SJSA1 (cell line): ENCODE measurements around the gene ARHGAP42. TPM values are rescaled to one million over a fixed set of nuclear protein-coding genes. Genes with fewer than 3 reads are reported as not detected.

Source experiments
- DNase-seq, 2 experiments: peaks; one replicate each; pipeline ENCODE4 v3.0.0-alpha.2; 2015 to 2020; ENCODE audit warnings: low spot score in 2 of 2, low read depth in 1 of 2
- H3K27ac ChIP-seq: fragments of 250-450 bp; sonication (Bioruptor Pico); 2 replicates; pipeline ENCODE4 v1.5.1; 2020; ENCODE audit warnings: mild to moderate bottlenecking, moderate library complexity
- H3K27me3 ChIP-seq: fragments of 250-450 bp; sonication (Bioruptor Pico); replicated peaks from 2 replicates; pipeline ENCODE4 v1.5.1; 2020; ENCODE audit warnings: mild to moderate bottlenecking, moderate library complexity
- H3K36me3 ChIP-seq: fragments of 250-450 bp; sonication (Bioruptor Pico); 2 replicates; pipeline ENCODE4 v1.5.1; 2020; ENCODE audit warnings: mild to moderate bottlenecking
- H3K4me1 ChIP-seq: fragments of 250-450 bp; sonication (Bioruptor Pico); replicated peaks from 2 replicates; pipeline ENCODE4 v1.6.1; 2021; ENCODE audit warnings: mild to moderate bottlenecking
- H3K4me3 ChIP-seq: fragments of 250-450 bp; sonication (Bioruptor Pico); 2 replicates; pipeline ENCODE4 v1.5.1; 2020; ENCODE audit warnings: mild to moderate bottlenecking
- H3K9me3 ChIP-seq: fragments of 250-450 bp; sonication (Bioruptor Pico); replicated peaks from 2 replicates; pipeline ENCODE4 v1.5.1; 2020; ENCODE audit warnings: mild to moderate bottlenecking
- total RNA-seq: library from RNA; depleted of rRNA; stranded (reverse); fragments of >200 nt; shearing (Covaris generic); gene quantifications from 2 replicates; pipeline ENCODE4 v1.2.3, GENCODE V29; 2014

The ARHGAP42 gene
- total RNA-seq, 1 experiment from 2014 or later, result 17.2 TPM

- Histone ChIP-seq H3K36me3 (no peaks in the 10 kb centered on the region), H3K27ac (no peak overlapping the region), H3K4me3 (no peak overlapping the region), H3K9me3 (no peaks in the 10 kb centered on the region), H3K27me3 (no peaks in the 10 kb centered on the region), H3K4me1 (no peaks in the 10 kb centered on the region)
- no peak for DNase-seq
Observed at GRCh38 chr11:100769165-100769564, 82.1 kb downstream of the ARHGAP42 start.

- Histone ChIP-seq H3K4me3 (no peak overlapping the region), H3K27ac (no peak overlapping the region), H3K27me3 (no peaks in the 10 kb centered on the region), H3K4me1 (no peaks in the 10 kb centered on the region), H3K9me3 (no peaks in the 10 kb centered on the region), H3K36me3 (no peaks in the 10 kb centered on the region)
- DNase-seq, result no peak
Observed at GRCh38 chr11:100769617-100770016, 82.5 kb downstream of the ARHGAP42 start.

- no peak overlapping the region for H3K4me3 ChIP-seq
- no peaks in the 10 kb centered on the region for H3K36me3 ChIP-seq
- no peak for DNase-seq
- H3K4me1 ChIP-seq, result no peaks in the 10 kb centered on the region
- no peaks in the 10 kb centered on the region for H3K9me3 ChIP-seq
- no peaks in the 10 kb centered on the region for H3K27me3 ChIP-seq
- no peak overlapping the region for H3K27ac ChIP-seq
Observed at GRCh38 chr11:100774132-100774531, 87.0 kb downstream of the ARHGAP42 start.

- no peak for DNase-seq
- no peaks in the 10 kb centered on the region for H3K27me3 ChIP-seq
- no peak overlapping the region for H3K4me3 ChIP-seq
- H3K27ac ChIP-seq, result no peak overlapping the region
- H3K36me3 ChIP-seq, result no peaks in the 10 kb centered on the region
- no peaks in the 10 kb centered on the region for H3K9me3 ChIP-seq
- no peaks in the 10 kb centered on the region for H3K4me1 ChIP-seq
Observed at GRCh38 chr11:100774859-100775258, 87.8 kb downstream of the ARHGAP42 start.

GRCh38 chr11:100776212-100776896 is 89.3 kb downstream of the ARHGAP42 start:
- H3K36me3 ChIP-seq, result no peaks in the 10 kb centered on the region
- DNase-seq, result no peak
- H3K9me3 ChIP-seq, result no peaks in the 10 kb centered on the region
- H3K27ac ChIP-seq, result no peak overlapping the region
- no peak overlapping the region for H3K4me3 ChIP-seq
- H3K4me1 ChIP-seq, result no peaks in the 10 kb centered on the region
- no peaks in the 10 kb centered on the region for H3K27me3 ChIP-seq

GRCh38 chr11:100777103-100777502 is 90.0 kb downstream of the ARHGAP42 start:
- DNase-seq, result no peak
- no peaks in the 10 kb centered on the region for H3K27me3 ChIP-seq
- no peaks in the 10 kb centered on the region for H3K36me3 ChIP-seq
- H3K9me3 ChIP-seq, result no peaks in the 10 kb centered on the region
- no peak overlapping the region for H3K4me3 ChIP-seq
- no peaks in the 10 kb centered on the region for H3K4me1 ChIP-seq
- no peak overlapping the region for H3K27ac ChIP-seq

- H3K4me3 ChIP-seq, result no peak overlapping the region
- no peaks in the 10 kb centered on the region for H3K9me3 ChIP-seq
- H3K27ac ChIP-seq, result no peak overlapping the region
- H3K36me3 ChIP-seq, result no peaks in the 10 kb centered on the region
- DNase-seq, result no peak
- no peaks in the 10 kb centered on the region for H3K4me1 ChIP-seq
- H3K27me3 ChIP-seq, result no peaks in the 10 kb centered on the region
Observed at GRCh38 chr11:100777736-100778135, 90.6 kb downstream of the ARHGAP42 start.

GRCh38 chr11:100778166-100778785 is 91.2 kb downstream of the ARHGAP42 start:
- Histone ChIP-seq H3K27me3 (no peaks in the 10 kb centered on the region), H3K27ac (no peak overlapping the region)
- DNase-seq, result no peak

GRCh38 chr11:100780470-100780869 is 93.4 kb downstream of the ARHGAP42 start:
- Histone ChIP-seq H3K4me1 (no peaks in the 10 kb centered on the region), H3K9me3 (no peaks in the 10 kb centered on the region), H3K4me3 (no peak overlapping the region), H3K27me3 (no peaks in the 10 kb centered on the region), H3K27ac (no peak overlapping the region), H3K36me3 (no peaks in the 10 kb centered on the region)
- DNase-seq, result no peak

More at GRCh38 chr11:100778166-100778785, 91.2 kb downstream of the ARHGAP42 start:
- Histone ChIP-seq H3K36me3 (no peaks in the 10 kb centered on the region), H3K4me1 (no peaks in the 10 kb centered on the region), H3K4me3 (no peak overlapping the region), H3K9me3 (no peaks in the 10 kb centered on the region)

- no peaks in the 10 kb centered on the region for H3K27me3 ChIP-seq
- H3K27ac ChIP-seq, result no peak overlapping the region
- H3K4me1 ChIP-seq, result no peaks in the 10 kb centered on the region
- no peak for DNase-seq
- H3K9me3 ChIP-seq, result no peaks in the 10 kb centered on the region
- H3K36me3 ChIP-seq, result no peaks in the 10 kb centered on the region
- H3K4me3 ChIP-seq, result no peak overlapping the region
Observed at GRCh38 chr11:100785148-100785983, 98.3 kb downstream of the ARHGAP42 start.

- Histone ChIP-seq H3K4me1 (no peaks in the 10 kb centered on the region), H3K27me3 (no peaks in the 10 kb centered on the region), H3K36me3 (no peaks in the 10 kb centered on the region), H3K9me3 (no peaks in the 10 kb centered on the region), H3K27ac (no peak overlapping the region), H3K4me3 (no peak overlapping the region)
- DNase-seq, result no peak
Observed at GRCh38 chr11:100788561-100789295, 101.6 kb downstream of the ARHGAP42 start.

GRCh38 chr11:100789500-100789899 is 102.4 kb downstream of the ARHGAP42 start:
- Histone ChIP-seq H3K27me3 (no peaks in the 10 kb centered on the region), H3K9me3 (no peaks in the 10 kb centered on the region), H3K4me3 (no peak overlapping the region), H3K4me1 (no peaks in the 10 kb centered on the region), H3K36me3 (no peaks in the 10 kb centered on the region), H3K27ac (no peak overlapping the region)
- DNase-seq, result no peak

- Histone ChIP-seq H3K4me3 (no peak overlapping the region), H3K27me3 (no peaks in the 10 kb centered on the region), H3K27ac (no peak overlapping the region), H3K4me1 (no peaks in the 10 kb centered on the region), H3K9me3 (no peaks in the 10 kb centered on the region), H3K36me3 (no peaks in the 10 kb centered on the region)
- DNase-seq, result no peak
Observed at GRCh38 chr11:100790073-100790472, 103.0 kb downstream of the ARHGAP42 start.
